Activated effector memory CD4-positive, alpha-beta T cell treated with anti-CD3 and anti-CD28 coated beads, Interleukin-2, amount 50 U/mL, for 16 hours (primary cell): ENCODE results near the gene AMH.

Source experiments
- DNase-seq: peaks from one replicate; pipeline ENCODE4 v3.0.0-alpha.2; 2020

The AMH gene

DNA sequence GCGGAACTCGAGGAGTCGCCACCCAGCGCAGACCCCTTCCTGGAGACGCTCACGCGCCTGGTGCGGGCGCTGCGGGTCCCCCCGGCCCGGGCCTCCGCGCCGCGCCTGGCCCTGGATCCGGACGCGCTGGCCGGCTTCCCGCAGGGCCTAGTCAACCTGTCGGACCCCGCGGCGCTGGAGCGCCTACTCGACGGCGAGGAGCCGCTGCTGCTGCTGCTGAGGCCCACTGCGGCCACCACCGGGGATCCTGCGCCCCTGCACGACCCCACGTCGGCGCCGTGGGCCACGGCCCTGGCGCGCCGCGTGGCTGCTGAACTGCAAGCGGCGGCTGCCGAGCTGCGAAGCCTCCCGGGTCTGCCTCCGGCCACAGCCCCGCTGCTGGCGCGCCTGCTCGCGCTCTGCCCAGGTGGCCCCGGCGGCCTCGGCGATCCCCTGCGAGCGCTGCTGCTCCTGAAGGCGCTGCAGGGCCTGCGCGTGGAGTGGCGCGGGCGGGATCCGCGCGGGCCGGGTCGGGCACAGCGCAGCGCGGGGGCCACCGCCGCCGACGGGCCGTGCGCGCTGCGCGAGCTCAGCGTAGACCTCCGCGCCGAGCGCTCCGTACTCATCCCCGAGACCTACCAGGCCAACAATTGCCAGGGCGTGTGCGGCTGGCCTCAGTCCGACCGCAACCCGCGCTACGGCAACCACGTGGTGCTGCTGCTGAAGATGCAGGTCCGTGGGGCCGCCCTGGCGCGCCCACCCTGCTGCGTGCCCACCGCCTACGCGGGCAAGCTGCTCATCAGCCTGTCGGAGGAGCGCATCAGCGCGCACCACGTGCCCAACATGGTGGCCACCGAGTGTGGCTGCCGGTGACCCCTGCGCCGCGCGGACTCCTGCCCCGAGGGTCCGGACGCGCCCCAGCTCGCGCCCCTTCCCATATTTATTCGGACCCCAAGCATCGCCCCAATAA, 2.3 kb downstream of the AMH start:
- DNase-seq, result no peak

DNA sequence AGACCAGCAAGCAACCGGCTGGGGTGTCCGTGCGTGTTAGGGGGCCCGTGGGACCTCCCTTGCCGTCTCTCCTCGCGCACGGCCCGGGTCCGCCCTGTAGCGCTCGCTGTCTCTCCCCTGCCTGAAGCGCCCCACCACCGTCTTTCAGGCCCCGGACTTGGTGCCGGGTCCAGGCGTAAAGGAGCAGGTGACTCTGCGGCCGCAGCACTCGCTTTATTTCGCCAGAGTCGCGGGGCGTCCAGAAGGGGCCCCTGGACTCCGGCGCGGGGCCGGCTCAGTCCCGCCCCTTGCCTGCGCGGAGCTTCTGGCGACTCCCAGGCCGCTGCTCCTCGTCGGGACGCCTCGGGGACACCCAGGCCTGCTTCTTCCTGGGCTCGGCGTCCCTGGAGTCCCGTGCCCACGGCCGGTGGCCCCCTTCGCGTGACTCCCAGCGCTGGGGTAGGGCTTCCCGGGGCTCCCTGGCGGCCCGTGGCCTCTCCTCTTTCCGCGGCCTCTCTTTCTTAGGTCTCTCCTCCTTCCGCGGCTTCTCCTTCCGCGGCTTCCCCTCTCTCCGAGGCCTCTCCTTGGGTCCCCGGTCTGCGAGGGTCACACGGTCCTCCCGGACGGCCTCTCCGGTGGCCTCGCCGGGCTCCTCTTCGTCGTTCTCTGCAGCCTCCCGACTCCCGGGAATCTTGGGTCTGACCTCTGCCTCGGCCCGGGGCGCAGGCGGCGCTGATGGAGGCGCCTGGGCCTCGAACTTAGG, 3.1 kb downstream of the AMH start:
- no peak for DNase-seq

DNA sequence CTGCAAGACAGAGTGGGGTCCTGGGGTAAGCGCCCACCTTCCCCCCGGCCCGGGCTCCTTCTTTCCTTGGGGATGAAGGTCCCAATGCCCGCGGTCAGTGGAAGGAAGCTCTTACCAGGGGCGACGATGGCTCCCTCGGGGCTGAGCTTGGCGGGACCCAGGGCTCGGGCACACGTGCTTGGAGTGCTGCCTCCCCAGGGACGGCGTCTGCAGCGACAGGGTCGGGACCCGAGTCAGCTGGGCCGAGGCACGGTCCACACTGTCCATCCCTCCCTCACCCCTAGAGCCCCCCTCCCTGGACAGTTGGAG, 3.6 kb downstream of the AMH start:
- DNase-seq, result no peak

DNA sequence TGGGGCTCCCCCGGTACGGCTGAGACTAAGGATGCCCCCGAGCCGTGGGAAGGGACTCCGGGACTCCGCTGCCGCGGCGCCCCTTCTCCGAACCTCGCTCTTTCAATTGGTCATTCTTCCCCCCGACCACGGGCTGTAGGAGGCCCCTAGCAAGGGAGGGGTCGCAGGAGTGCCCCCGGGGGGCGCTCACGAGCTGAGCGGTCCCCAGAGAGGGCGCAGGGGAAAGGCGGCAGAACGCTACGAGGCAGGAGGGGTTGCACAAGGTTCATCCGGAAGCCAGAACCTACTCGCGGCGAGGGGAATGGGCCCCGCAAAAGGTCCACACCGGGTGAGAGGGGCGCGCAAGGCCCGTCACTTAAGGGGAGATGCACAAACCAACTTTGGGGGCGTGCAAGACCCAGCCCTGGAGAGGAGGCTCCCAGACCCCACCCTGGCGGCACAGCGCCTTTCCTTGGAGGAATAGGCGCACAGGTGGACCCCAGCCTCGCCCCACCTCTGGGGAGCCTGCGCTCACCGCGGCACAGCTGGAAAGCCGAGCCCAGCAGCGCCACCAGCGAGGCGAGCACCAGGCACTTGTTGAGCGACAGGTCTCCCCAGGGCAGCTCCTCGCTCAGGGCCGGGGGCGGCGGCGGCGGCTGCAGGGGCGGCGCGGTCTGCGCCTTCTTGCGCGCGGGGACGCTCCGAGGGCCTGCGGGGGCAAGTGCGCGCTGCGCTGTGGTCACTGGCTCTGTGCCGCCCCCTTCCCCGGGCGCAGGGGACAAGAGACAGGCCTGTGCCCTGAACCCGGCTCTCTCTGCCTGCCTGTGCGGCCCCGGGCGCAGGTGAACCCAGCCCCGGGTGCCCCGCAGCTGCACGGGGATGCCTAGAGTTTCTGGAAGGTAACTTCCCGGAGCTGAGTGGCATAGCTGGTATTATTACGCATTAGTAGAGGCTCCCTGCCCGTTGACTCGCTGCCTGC, 4.3 kb downstream of the AMH start:
- DNase-seq, result peak; percentile 77

DNA sequence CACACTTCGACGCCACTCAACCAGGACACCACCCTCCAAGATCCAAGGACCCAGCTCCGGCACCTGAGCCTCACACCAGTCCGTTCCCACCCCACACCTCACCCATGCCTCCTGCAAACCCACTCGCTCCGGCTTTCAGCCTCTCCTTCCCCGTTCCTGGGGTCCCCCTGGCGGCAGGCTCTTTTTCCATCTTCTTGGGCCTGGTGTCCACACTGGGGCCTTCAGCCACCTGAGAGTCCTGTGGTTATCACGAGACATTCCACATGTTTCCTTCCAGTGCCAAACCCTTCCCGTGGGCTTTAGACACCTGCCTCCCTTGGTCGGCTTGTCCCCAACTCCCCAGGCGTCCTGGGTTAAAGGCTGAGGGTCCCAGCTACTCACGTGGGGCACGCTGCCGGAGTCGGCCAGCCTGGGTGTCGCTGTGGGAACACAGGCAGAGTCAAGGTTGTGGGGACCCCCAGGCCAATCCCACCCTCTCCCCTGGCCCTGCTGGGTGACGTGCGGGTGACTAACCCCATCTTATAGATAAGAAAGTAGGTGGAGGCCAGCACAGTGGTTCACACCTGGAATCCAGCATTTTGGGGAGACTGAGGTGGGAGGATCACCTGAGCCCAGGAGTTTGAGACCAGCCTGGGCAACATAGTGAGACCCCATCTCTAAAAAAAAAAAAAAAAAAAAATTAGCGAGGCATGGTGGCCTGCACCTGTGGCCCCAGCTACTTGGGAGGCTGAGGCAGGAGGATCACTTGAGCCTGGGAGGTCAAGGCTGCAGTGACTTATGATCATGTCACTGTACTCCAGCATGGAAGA, 5.1 kb downstream of the AMH start:
- no peak for DNase-seq

DNA sequence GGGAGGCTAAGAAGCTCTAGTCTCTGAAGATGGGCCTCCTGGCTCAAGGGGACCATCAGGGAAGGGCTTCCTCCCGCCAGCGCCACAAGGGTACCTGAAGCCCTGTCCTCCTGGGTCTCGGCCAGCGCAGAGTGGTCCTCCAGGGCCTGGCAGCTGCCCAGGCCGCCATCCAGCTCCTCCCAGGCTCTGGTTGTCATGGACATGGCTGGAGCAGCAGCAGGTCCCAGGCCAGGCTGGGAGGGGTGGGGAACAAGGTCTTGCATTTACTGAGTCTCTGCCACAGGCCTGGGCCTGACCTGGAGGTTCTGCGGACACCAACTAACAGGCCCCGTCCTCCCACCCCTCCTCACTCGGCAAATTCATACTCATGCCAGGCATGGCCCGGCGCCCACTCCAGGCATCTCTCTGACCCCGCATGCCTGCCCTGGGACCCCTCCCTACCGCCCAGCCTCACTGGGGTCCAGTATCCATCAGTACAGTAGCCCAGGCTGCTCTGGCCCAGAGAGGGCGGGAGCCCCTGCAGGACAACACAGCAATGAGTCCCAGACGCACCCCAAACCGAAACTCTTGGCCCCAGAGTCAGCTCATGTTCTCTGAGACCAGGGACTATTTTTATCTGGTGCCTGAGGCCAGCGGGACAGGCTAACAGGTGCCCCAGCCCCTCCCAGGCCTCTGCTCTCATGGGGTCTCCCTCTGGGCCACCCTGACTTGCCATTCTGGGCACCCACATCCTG, 6.2 kb downstream of the AMH start:
- DNase-seq, result no peak

DNA sequence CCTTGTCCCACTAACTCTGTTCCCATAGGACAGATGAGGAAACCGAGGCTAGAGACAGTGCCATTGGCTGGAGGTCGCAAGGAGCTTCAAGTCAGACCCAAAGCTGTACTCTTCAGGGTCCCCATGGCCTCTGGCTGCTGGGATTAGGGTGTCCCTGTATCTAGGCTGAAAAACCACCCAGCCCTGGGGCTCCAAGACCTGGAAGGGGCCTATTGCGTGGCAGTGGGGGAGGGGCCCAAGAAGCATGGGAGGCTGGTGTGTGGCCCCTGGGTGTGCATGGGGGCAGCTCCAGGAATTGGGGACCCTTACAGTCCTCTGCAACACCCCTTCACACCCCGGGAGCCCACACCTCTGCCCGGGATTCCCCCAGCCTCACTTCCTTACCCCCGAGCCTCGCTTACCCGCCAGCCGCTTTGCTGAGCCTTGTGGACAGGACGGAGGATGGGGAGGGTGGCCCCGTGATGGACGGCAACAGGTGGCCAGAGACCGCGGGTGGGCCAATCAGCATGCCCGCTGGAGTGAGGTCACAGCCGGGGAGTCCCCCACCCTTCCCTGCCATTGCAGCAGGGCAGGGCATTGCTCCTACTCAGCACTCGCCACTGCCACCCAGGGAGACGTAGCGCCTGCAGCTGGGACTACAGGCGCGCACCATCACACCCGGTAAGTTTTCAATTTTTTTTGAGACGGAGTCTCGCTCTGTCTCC, 7.0 kb downstream of the AMH start, which contains the start of gene JSRP1:
JSRP1 (minus strand) TSS at position 436 of the 704 bp plus-strand sequence. CDS start 1,103 bp downstream, outside the sequence.
- DNase-seq, result no peak

DNA sequence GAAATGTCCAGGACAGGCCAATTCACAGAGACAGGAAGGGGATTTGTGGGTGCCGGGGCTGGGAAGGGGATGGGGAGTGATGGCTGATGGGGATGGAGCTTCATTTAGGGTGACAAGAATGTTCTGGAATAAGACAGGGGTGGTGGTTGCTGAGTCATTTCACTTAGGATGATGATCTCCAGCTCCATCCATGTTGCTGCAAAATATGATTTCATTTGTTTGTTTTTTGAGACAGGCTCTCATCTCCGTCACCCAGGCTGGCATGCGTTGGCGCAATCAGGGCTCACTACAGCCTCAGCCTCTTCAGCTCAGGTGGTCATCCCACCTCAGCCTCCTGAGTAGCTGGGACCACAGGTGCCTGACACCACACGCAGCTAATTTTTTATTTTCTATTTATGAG, 10.2 kb downstream of the AMH start:
- DNase-seq, result no peak

DNA sequence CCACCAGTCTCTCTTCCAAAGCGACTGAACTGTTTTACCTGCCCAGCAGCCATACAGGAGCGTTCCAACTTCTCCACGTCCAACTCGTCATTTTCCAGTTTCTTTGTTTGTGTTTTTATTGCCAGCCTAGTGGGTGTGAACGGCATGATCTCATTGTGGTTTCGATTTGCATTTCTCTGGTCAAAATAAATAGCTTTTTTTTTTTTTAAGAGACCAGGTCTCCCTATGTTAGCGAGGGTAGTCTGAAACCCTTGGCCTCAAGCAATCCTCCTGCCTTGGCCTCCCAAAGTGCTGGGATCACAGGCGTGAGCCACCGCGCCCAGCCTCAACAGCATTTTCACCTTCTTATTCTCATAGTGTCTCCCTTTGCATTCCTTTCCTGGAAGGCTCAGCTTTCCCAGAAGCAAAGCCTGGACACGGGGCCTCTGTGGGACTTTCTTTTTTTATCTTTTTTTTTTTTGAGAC, 11.2 kb downstream of the AMH start:
- no peak for DNase-seq

DNA sequence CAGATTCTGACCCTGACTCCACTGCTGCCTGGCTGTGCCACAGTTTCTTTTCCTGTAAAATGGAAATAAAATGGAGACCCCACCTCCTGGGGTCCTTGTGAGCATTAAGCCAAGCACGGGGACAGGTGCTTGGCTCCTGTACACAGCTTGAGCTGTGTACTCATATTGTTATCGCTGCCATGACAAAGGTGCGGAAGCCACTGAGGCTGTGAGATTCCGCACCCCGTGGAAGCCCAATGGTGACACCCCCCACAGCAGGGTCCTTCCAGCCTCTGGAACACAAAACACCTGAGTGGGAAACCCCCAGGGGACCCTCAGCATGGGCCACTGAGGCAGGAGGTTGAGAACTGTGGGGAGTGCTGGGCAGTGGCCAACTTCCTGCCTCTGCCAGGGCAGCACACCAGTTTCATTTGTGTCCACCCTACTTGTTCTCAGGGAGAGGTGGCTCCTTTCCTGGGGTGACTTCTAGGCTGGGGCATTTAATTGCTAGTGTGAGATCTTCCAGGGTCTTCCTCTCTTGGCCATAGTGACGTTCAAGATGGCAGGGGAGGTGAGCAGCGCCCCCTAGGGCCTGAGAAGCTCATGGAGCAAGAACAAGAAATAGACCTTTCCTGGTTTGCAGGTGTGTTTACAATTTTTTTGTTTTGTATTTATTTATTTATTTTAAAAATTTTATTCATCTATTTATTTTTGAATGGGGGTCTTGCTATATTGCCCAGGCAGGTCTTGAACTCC, 12.5 kb downstream of the AMH start:
- DNase-seq, result peak; percentile 85

DNA sequence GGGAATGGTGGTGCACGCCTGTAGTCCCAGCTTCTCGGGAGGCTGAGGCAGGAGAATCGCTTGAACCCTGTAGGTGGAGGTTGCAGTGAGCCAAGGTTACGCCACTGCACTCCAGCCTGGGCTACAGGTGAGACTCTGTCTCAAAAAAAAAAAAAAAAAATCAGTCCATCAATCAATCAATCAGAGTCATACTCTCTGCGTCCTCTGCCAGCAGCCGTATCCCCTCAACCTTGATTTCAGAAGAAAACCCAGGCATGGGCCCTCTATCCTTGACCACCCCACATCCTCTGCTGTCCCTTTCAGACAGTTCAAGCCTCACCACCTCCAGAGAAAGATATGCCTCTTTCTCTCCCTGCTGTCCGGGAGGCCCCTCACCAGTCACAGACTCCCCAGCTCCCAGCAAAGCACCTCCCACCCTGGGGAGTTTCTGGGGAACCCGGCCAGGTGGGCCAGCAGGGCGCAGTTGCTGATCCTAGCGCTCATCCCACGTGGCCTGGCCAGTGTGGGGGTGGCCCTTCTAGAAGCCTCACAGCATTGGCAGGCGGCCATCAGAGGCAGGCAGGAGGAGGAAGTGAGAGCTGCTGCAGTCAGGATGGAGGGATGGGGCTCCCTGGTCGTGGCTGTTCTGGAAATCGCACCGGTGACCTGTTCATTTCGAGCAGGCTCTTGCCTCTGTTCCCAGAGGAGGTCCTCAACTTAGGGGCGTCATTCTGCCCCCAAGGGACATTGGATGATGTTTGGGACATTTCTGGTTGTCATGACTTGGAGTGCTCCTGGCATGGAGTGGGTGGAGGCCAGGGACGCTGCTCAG, 17.3 kb downstream of the AMH start:
- no peak for DNase-seq

DNA sequence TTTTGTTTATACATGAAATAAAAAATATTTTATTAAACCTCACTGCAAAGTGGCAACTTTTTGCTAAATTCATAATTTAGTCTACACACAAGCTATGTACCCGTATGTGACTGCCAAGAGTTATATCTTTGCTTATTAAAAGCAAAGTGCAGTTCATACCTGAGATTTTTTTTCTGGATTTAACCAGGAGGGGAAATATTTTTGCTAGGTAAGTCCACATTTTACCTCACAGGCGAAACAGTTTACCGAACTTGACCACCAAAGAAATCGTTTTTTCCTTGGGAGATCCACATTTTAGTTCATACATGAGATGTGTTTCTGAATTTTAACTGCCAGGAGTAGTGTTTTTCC, 19.3 kb downstream of the AMH start:
- no peak for DNase-seq

DNA sequence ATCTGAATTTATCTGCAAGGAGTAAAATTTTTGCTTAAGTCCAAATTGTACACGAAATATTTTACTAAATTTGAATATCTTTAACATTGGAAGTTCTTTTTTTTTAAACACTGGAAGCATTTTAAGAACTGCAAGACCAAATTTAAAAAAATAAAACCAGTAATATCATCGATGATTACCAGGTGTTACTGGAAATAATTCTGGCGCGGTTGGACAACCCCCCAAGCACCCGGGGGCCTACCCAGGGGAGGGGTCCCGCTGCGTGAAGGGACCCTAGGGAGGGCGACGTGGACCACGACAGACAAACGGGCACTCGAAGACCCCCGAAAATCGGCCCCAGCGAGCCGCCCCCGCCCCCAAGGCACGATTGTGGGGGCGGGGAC, 19.7 kb downstream of the AMH start:
- DNase-seq, result no peak

DNA sequence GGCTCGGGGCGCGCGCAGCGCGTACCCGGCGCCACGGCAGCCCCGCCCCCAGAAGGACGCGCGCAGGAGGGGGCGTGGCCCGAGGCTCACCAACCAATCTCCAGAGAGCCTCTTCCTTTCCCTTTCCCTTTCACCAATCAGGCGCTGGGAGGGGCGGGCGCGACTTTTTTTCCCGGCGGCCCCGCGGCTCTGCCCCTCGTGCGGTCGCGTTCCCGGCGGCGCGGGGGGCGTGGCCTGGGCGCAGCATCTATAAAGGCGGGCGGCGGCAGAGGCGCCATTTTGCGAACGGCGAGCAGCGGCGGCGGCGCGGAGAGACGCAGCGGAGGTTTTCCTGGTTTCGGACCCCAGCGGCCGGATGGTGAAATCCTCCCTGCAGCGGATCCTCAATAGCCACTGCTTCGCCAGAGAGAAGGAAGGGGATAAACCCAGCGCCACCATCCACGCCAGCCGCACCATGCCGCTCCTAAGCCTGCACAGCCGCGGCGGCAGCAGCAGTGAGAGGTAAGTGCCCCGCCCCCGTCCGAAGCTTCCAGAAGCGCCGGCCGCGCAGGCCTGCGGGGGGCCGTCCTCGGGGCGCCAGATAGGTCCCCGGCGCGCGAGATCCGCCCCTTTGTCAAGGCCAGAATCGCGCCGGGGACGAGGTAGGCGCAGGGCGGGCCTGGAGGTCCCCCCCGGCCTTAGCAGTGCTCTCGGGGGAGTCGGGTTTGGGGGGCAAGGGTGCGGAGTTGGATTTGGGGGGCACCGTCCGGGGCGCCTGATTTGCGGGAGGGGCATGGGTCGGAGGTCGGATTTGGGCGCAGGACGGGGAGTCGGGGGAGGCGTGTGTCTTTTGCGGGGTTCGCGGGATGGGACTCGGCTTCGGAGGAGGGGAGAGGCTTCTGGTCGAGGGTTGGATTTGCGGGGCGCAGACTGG, 20.4 kb downstream of the AMH start:
- DNase-seq, result peak; percentile 100

DNA sequence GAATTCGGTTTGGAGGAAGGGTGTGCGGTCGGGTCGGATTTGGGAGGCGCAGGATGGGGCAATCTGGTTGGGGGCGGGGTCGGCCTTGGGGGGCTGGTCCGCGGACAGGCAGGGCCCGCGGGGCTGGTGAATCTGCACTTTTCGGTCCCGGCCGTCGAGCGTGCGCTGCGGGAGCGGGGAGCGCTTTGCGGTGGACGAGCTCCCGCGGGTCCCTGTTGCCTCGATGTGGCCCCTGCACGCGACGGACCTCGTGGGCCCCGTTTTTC, 21.0 kb downstream of the AMH start:
- DNase-seq, result peak; percentile 81

DNA sequence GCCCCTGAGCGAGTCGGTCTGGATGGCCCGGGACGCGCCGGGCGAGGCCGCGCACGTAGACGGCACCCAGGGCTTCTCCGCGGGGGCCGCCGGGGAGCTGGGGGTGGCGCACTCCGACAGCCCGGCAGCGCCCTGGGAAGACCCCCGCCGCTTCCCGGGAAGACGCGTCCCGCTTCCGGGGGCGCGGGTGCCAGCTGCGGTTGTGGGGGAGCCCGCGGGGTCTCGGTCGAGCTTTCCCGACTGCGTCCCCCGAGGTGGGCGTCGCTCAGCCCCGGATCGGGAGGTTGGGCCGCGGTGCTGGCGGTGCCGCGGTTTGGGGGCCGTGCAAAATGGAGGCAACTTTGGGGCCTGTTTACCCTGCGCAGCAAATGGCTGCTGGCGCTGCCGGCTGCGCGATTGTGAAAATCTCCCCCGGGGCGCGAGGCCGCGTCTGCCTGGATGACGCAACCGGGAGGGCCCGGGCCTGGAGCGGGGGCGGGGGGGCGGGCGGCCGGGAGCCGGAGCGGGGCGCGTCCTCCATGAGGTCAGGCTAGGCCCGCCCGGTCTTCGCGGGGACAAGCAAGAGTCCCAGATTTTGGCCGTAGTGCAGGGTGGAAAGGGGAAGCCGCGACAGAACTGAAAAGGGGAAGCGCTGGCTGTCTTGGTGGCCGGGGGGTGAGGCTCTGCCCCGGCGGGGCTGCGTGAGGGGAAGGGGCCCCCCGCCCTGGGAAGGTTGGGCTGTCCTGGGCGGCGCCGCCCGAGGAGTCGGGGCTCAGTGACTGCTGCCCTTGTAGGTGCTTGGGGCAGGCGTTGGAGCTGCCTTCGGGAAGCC, 21.5 kb downstream of the AMH start:
- DNase-seq, result peak; percentile 91
